Natural killer cell (primary cell): ENCODE measurements around the gene ARAP1. TPM values are rescaled to one million over a fixed set of nuclear protein-coding genes. Genes with fewer than 3 reads are reported as not detected.

Experiments
- ATAC-seq, 3 donors: fragments of 150-1000 bp in 2 of 3; fragments of 200-7000 bp in 1 of 3; cut with Tn5 transposase; 1 replicate in 1 of 3; 2 replicates in 2 of 3; pipeline ENCODE4 v1.10.0; 2021; ENCODE audit warnings: mild to moderate bottlenecking in 2 of 3, moderate library complexity in 2 of 3
- DNase-seq, 2 donors: peaks; one replicate each; pipeline versions ENCODE4 v3.0.0 to v3.0.0-alpha.2; 2013 to 2021; ENCODE audit warnings: mixed read lengths in 1 of 2
- H3K27ac ChIP-seq: one replicate; pipeline ENCODE4 v1.5.1; 2013; ENCODE audit warnings: mild to moderate bottlenecking, low read length
- H3K27me3 ChIP-seq: one replicate; pipeline ENCODE4 v1.6.1; 2013; ENCODE audit warnings: low read length; ENCODE audit not compliant: control insufficient read depth, insufficient read depth
- H3K36me3 ChIP-seq: one replicate; pipeline ENCODE4 v1.6.1; 2013; ENCODE audit warnings: low read length; ENCODE audit not compliant: control insufficient read depth, insufficient read depth
- H3K4me1 ChIP-seq: one replicate; pipeline ENCODE4 v1.6.1; 2013; ENCODE audit warnings: low read length; ENCODE audit not compliant: control insufficient read depth, insufficient read depth
- H3K4me3 ChIP-seq: one replicate; pipeline ENCODE4 v1.5.1; 2013; ENCODE audit warnings: low read length
- H3K9me3 ChIP-seq: one replicate; pipeline ENCODE4 v1.6.1; 2013; ENCODE audit warnings: low read length; ENCODE audit not compliant: control insufficient read depth, insufficient read depth
- H3K27ac Mint-ChIP-seq, 2 donors: one replicate each; pipeline ENCODE4 v1.8.0; 2022; ENCODE audit warnings: mild to moderate bottlenecking in 2 of 2, mixed read lengths in 2 of 2, moderate library complexity in 1 of 2
- H3K27me3 Mint-ChIP-seq, 2 donors: one replicate each; pipeline ENCODE4 v1.8.0; 2022; ENCODE audit warnings: low read depth in 2 of 2, mixed read lengths in 2 of 2
- H3K36me3 Mint-ChIP-seq: one replicate; pipeline ENCODE4 v1.8.0; 2022; ENCODE audit warnings: mixed read lengths
- H3K4me1 Mint-ChIP-seq, 2 donors: one replicate each; pipeline ENCODE4 v1.8.0; 2022; ENCODE audit warnings: mixed read lengths in 2 of 2
- H3K4me3 Mint-ChIP-seq: one replicate; pipeline ENCODE4 v1.8.0; 2022; ENCODE audit warnings: mild to moderate bottlenecking, moderate library complexity, mixed read lengths
- H3K9me3 Mint-ChIP-seq, 2 donors: one replicate each; pipeline ENCODE4 v1.8.0; 2022; ENCODE audit warnings: mixed read lengths in 2 of 2
- WGBS: methylation state at CpG from one replicate; pipeline ENCODE4 v1.1.7; 2013; ENCODE audit warnings: missing lambda C conversion rate; ENCODE audit not compliant: insufficient coverage; 5-methylcytosine and 5-hydroxymethylcytosine counted together
- intact Hi-C: fragments of 100-400 bp; cut with micrococcal nuclease; formaldehyde crosslinking; loops from one replicate; pipeline ENCODE4 v1.14.2; 2022
- total RNA-seq, 4 donors: library from RNA; stranded (reverse); fragments of 120-200 nt in 1 of 4; gene quantifications; one replicate each; pipeline versions ENCODE4 v1.2.3 to v1.2.4, GENCODE V29; 2013 to 2022
- TF ChIP-seq, protein P1 (sequence below): fragments of 200-600 bp; IDR thresholded peaks from one replicate; pipeline ENCODE4 v1.8.0; 2022; ENCODE audit warnings: antibody characterized with exemption

The ARAP1 gene
- total RNA-seq, 3 donors from 2014 or later (not counting 1 experiment from before 2014, with no cell fraction given) = 293 to 327 (median 296) TPM

DNA sequence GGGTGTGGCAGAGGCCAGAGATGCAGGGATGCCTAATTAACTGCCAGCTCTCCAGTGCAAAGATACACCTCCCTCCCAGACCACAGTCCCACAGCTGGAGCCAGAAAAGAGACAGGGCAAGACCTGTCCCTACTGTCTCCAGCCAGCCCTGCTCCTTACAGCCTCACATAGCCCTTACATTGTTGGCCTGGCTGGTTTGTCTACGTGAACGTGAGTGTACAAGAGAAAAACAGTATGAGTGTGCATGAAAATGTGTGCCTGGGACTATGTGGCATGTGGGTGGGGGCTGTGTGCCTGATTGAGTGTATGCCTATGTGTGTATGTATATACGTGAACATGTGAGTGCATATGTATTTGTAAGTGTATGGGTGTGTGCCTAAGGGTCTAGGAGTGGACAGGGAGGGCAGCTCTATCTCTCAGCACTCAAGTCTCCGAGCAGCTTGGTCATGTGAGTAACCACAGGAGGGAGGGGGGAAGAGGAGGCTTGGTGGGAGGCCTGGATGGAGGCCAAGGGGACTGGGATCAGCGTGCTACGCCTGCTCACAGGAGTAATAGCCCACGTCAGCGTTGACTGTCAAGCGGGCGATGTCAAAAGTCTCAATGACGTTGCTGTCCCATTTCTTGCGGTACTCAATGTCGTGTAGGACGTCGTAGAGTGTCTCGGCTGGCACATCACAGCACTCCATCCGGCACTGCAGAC is 6.6 kb upstream of the ARAP1 start:
- Mint-ChIP-seq H3K27me3 (no peaks in the 10 kb centered on the region), H3K9me3 (no peaks in the 10 kb centered on the region), H3K36me3 (no peaks in the 10 kb centered on the region), H3K27ac (no peak overlapping the region), H3K4me3 (no peak overlapping the region), H3K4me1 (peaks cover 10 to 18% of the 10 kb centered on the region in 2 donors)
- TF ChIP-seq, protein P1, sequence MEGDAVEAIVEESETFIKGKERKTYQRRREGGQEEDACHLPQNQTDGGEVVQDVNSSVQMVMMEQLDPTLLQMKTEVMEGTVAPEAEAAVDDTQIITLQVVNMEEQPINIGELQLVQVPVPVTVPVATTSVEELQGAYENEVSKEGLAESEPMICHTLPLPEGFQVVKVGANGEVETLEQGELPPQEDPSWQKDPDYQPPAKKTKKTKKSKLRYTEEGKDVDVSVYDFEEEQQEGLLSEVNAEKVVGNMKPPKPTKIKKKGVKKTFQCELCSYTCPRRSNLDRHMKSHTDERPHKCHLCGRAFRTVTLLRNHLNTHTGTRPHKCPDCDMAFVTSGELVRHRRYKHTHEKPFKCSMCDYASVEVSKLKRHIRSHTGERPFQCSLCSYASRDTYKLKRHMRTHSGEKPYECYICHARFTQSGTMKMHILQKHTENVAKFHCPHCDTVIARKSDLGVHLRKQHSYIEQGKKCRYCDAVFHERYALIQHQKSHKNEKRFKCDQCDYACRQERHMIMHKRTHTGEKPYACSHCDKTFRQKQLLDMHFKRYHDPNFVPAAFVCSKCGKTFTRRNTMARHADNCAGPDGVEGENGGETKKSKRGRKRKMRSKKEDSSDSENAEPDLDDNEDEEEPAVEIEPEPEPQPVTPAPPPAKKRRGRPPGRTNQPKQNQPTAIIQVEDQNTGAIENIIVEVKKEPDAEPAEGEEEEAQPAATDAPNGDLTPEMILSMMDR = no peak
- Histone ChIP-seq H3K27ac (no peak overlapping the region), H3K9me3 (no peaks in the 10 kb centered on the region), H3K27me3 (no peaks in the 10 kb centered on the region), H3K4me1 (peaks cover 22% of the 10 kb centered on the region), H3K36me3 (peaks cover 2% of the 10 kb centered on the region), H3K4me3 (no peak overlapping the region)
- DNase-seq (no peak), ATAC-seq (peak in 1 of 3 donors; percentile 13)
- WGBS = 70% methylated on average over 17 of the region's 17 CpGs
- intact Hi-C loops = no loop called here

DNA sequence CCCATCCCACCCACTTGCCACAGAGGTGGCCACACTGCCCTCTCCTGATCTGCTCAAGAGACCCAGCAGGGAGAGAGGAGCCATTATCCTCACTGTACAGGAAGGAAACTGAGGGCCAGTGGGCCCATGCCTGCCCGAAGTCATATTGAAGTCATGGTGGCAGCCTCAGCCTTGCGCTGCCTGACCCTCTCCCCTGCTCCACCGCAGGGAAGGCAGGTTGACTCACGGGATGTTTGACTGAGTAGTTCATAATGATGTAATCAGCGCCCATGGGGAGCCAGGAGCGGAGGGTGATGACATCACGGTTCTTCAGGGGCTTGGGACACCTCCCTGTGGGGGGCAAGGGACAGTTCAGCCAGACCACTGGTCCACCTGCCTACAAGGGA is 6.1 kb upstream of the ARAP1 start:
- Mint-ChIP-seq H3K27me3 (no peaks in the 10 kb centered on the region), H3K27ac (peak overlapping the region in 1 of 2 donors; percentile 16), H3K36me3 (no peaks in the 10 kb centered on the region), H3K4me1 (peaks cover 8 to 21% of the 10 kb centered on the region in 2 donors), H3K4me3 (no peak overlapping the region), H3K9me3 (no peaks in the 10 kb centered on the region)
- Histone ChIP-seq H3K9me3 (no peaks in the 10 kb centered on the region), H3K27me3 (no peaks in the 10 kb centered on the region), H3K4me3 (no peak overlapping the region), H3K27ac (no peak overlapping the region), H3K36me3 (peaks cover 2% of the 10 kb centered on the region), H3K4me1 (peaks cover 22% of the 10 kb centered on the region)
- intact Hi-C loops = no loop called here
- TF ChIP-seq, protein P1 = no peak
- DNase-seq = no peak
- WGBS = 92% methylated on average over 7 of the region's 7 CpGs
- no peak for ATAC-seq

DNA sequence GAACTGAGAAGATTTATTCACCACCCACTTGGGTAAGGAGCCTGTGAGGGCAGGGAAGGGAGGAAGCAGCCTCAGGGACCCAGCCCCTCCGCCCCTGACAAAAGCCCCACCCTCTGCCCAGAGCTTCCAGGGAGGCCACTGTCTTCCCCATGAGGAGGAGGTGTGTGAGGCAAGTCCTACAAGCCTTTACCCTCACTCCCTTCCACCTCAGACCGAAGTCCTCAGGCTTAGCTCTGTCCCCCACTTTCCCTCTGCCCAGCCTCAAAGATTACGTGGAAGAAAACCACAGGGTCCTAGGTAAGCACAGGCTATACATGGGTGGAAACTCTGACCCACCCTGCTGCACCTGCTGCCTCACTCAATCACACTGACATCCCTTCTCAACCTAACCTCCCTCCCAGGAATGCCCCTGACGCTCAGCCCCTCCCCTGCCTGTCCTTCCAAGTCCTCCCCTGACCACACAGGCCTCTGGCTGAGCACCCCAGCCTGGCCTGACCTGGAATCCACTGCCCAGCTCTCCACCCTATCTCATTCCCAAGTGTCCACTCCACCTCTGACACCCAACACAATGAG is 3.6 kb upstream of the ARAP1 start:
- H3K4me1 Mint-ChIP-seq = peaks cover 20 to 30% of the 10 kb centered on the region in 2 donors
- Histone ChIP-seq H3K4me3 (no peak overlapping the region), H3K36me3 (peaks cover 2% of the 10 kb centered on the region), H3K4me1 (peaks cover 26% of the 10 kb centered on the region), H3K27me3 (no peaks in the 10 kb centered on the region), H3K27ac (no peak overlapping the region), H3K9me3 (no peaks in the 10 kb centered on the region)
- H3K36me3 Mint-ChIP-seq = no peaks in the 10 kb centered on the region
- no peak overlapping the region for H3K4me3 Mint-ChIP-seq
- intact Hi-C loops = no loop called here
- DNase-seq = no peak
- TF ChIP-seq, protein P1 = no peak
- WGBS = 87% methylated on average over 3 of the region's 4 CpGs
- H3K27me3 Mint-ChIP-seq = no peaks in the 10 kb centered on the region
- peak overlapping the region; percentile 4 to 37 for H3K27ac Mint-ChIP-seq
- H3K9me3 Mint-ChIP-seq = no peaks in the 10 kb centered on the region
- no peak for ATAC-seq
